Left ventricle myocardium superior (tissue), 1 donor: ENCODE results near the gene SLC6A19. TPM values are rescaled to one million over a fixed set of nuclear protein-coding genes. Genes with fewer than 3 reads are reported as not detected.
A peak's percentile ranks its signal among the peaks of the same experiment; 100 is the strongest.

Source experiments
- ATAC-seq: fragments of 200-7000 bp; cut with Tn5 transposase; one replicate; pipeline ENCODE4 v1.9.1; 2020; ENCODE audit warnings: mild to moderate bottlenecking, moderate library complexity
- DNase-seq: peaks from one replicate; pipeline ENCODE4 v3.0.0-alpha.2; 2020
- intact Hi-C: fragments of 100-400 bp; cut with micrococcal nuclease; formaldehyde crosslinking; loops from one replicate; pipeline ENCODE4 v1.11.0; 2022
- total RNA-seq: library from RNA; stranded (reverse); fragmentation: NEBNext Ultra II Directional; extraction: Animal tissue kit (Norgen Biotek cat#: 25700); gene quantifications from one replicate; pipeline ENCODE4 v1.2.1, GENCODE V29; 2021
- donor health status: DM: no; HTN: yes; CAD: no; lungs with severe emphysema.

SLC6A19 gene
- total RNA-seq, 1 donor from 2014 or later, result not detected

GRCh38 chr5:1203968-1204692, 2.7 kb downstream of the SLC6A19 start:
- ATAC-seq (no peak), DNase-seq (no peak)
- intact Hi-C loops, result no loop called here

- ATAC-seq (peak; percentile 58), DNase-seq (peak; percentile 50)
- intact Hi-C loops, result no loop called here
Observed at GRCh38 chr5:1204693-1205242, 3.4 kb downstream of the SLC6A19 start.

GRCh38 chr5:1205255-1206180, 4.1 kb downstream of the SLC6A19 start:
- no peak for ATAC-seq
- DNase-seq, result no peak

GRCh38 chr5:1206521-1207412, 5.4 kb downstream of the SLC6A19 start:
- DNase-seq (no peak), ATAC-seq (no peak)
- intact Hi-C loops, result no loop called here

More at GRCh38 chr5:1205255-1206180, 4.1 kb downstream of the SLC6A19 start:
- intact Hi-C loops, result no loop called here

- intact Hi-C loops, result no loop called here
- ATAC-seq, result no peak
- no peak for DNase-seq
Observed at GRCh38 chr5:1207555-1207954, 6.2 kb downstream of the SLC6A19 start.

- intact Hi-C loops, result no loop called here
- DNase-seq (no peak), ATAC-seq (no peak)
Observed at GRCh38 chr5:1208221-1208742, 6.9 kb downstream of the SLC6A19 start.

GRCh38 chr5:1208743-1209488, 7.5 kb downstream of the SLC6A19 start:
- intact Hi-C loops, result no loop called here
- no peak for DNase-seq
- no peak for ATAC-seq

- intact Hi-C loops, result no loop called here
- DNase-seq (no peak), ATAC-seq (no peak)
Observed at GRCh38 chr5:1209489-1209852, 8.1 kb downstream of the SLC6A19 start.

GRCh38 chr5:1209896-1210776, 8.7 kb downstream of the SLC6A19 start:
- intact Hi-C loops, result no loop called here
- no peak for DNase-seq

GRCh38 chr5:1210832-1211251, 9.4 kb downstream of the SLC6A19 start:
- intact Hi-C loops, result no loop called here
- ATAC-seq (no peak), DNase-seq (no peak)

More at GRCh38 chr5:1209896-1210776, 8.7 kb downstream of the SLC6A19 start:
- no peak for ATAC-seq

- intact Hi-C loops, result no loop called here
- ATAC-seq (no peak), DNase-seq (no peak)
Observed at GRCh38 chr5:1211701-1212100, 10.3 kb downstream of the SLC6A19 start.

GRCh38 chr5:1212271-1212670, 10.9 kb downstream of the SLC6A19 start:
- DNase-seq (no peak), ATAC-seq (no peak)
- intact Hi-C loops, result no loop called here

GRCh38 chr5:1212881-1213280, 11.5 kb downstream of the SLC6A19 start:
- intact Hi-C loops, result no loop called here
- DNase-seq (no peak), ATAC-seq (no peak)

- ATAC-seq, result no peak
- DNase-seq, result no peak
Observed at GRCh38 chr5:1213508-1214162, 12.2 kb downstream of the SLC6A19 start.

GRCh38 chr5:1214163-1214935, 13.0 kb downstream of the SLC6A19 start:
- ATAC-seq (no peak), DNase-seq (no peak)
- intact Hi-C loops, result no loop called here

More at GRCh38 chr5:1213508-1214162, 12.2 kb downstream of the SLC6A19 start:
- intact Hi-C loops, result no loop called here

GRCh38 chr5:1214936-1215220, 13.5 kb downstream of the SLC6A19 start:
- no peak for ATAC-seq
- intact Hi-C loops, result no loop called here
- no peak for DNase-seq
